Dedifferentiated amniotic fluid mesenchymal stem cell (primary cell): ENCODE data around the gene GPR37.
A peak's percentile ranks its signal among the peaks of the same experiment; 100 is the strongest.

Experiments
- DNase-seq: peaks from one replicate; pipeline ENCODE4 v3.0.0-alpha.2; 2016; ENCODE audit errors: extremely low spot score

GPR37 gene

GRCh38 chr7:124765401-124766352, at the start of gene GPR37:
GPR37 (minus strand) TSS chr7:124765792; CDS start chr7:124764976, 816 bp downstream.
- DNase-seq: no peak

DNA sequence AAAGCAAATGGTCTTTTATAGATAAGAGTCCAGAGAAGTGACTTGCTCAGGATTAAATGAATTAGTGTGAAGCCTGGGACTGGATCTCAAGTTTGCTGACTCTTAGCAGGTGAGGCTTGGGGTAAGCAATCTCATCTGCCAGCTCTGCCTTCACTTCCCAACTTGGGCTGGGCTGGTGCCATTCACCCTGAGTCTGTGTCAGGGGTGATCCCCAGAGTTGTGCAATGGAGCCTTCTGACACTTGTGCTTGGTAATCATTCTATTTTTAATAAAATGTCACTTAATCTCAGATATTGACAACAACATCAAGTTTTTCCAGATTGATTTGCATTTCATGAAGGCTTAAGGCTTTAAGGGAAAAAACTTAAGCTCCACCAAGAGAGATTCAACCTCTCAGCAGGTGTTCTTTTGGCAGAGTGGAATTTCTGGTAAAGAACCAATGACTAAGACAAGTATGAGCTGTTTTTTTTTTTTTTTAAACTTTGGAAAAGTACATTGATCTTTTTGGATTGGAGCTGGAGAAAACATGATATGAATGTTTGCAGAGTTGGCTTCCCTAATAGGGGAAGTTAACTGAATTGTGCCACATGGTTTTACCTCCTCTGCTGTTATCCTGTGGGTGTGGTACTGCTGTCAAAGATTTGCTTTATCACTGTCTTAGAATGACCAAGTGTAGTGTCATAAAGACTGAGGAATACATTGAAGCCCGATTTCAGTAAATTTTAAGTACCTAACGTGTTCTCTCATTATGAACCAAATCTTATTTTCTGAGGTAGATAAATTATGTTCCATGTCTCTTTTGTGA, 48.6 kb upstream of the GPR37 start:
- DNase-seq: no peak

DNA sequence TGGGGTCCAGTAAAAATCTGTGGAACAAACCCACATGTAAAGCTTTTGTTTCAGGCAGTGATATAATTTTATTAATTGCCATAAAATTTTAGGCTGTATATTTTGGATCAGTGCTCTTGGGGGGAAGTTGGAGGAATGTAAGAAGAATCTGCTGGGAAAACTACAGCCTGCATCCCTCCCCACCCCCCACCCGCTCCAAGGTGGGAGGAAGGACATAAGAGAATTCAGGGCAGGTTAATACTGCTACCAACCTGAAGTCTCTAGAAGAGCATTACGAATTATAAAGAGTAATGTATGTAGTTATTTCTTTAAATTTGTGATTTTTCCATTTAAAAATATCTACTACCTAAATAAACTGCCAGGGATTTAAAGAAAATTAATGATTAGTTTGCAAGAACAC, 47.2 kb upstream of the GPR37 start:
- DNase-seq: no peak

GRCh38 chr7:124811341-124811740, 45.7 kb upstream of the GPR37 start:
- DNase-seq: no peak

DNA sequence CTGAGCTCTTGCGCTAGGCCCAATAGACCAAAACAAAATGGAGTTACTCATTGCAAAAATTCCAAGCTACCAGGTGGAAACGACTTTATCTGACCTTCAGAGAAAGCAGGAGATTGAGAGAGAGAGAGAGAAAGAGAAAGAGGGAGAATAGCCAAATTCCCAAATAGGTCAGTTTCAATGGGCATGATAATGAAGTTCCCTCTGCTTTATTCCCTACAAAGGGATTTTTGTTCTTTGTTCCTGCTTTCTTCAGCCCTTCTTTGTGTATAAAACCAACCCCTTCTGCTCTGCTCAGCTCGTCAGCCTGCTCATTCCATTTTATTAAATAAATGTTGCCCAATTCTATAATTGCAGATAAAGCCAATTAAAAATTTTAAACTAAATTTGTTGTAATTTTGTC, 45.0 kb upstream of the GPR37 start:
- no peak for DNase-seq

DNA sequence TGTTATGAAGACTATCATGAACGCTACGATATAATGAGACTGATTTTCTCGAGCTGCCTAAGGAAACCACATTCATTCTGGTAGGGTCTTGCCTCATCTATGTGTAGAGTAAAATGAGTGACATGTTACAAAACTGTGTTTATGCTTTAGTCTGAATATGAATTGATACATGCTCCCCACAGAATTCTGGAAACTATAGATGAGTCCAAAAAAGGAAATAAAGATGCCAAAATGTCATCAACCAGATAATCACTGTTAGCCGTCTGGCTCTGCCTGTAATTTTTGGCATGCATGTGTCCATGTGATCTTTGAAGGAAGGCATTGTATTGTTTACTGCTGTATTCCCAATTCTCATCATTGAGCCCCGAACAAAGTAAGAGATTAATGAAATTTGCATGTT, 42.6 kb upstream of the GPR37 start:
- DNase-seq: no peak

DNA sequence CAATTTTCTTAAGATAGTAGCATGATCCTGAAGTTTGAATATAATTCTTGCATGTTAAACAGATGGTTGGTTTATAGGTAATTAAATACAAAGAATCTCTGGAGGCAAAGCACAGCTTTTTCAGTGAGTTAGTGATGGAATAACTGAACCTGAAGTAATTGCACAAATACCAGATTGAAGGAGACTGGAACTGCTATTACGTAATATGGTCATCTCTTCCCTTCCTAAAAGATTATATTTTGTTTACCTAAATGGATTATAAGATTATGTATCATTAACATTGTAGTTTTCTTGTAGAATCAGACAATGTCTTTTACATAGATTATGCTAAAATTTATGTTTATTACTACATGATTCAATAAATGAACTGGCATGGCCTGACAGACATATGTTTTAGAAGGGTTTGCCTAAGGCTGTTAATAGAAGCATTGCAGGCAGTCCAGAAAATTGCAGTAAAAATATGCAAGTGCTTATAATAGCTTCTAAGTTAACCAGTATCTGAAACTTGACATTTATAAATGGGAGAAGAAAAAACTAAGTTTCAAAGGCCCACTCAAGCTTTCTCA, 35.8 kb upstream of the GPR37 start:
- no peak for DNase-seq

GRCh38 chr7:124800386-124800785, 34.8 kb upstream of the GPR37 start:
- DNase-seq: no peak

DNA sequence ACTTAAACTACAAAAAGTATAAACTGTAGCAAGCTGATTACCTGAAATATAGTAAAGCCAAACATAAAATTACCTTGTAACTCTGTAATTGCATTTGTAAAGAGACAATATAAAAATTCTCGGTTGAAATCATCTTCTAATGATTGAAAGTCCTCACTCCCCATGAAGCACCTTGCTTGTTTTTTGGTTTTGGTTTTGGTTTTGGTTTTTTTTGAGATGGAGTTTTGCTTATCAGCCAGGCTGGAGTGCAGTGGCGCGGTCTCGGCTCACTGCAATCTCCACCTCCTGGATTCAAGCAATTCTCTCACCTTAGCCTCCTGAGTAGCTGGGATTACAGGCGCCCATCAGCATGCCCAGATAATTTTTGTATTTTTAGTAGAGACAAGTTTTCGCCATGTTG, 33.9 kb upstream of the GPR37 start:
- no peak for DNase-seq

DNA sequence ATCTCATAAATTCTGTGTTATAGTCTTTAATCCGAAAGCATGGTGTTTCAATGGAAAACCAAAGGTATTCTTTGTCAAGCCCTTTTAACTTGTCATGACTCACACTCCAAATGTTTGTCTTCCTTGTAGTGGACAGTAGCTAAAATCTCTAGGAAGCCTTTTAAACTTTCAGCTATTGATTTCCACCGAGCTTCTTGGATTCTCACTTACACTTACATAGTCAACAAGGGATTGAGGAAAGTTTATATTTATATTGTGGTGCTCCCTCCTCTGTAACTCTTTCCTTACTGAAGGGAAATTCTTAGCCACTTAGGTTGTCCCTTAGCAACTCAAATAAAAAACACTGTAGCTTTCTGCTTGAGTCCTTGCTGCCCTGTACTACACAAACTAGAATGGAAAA, 31.2 kb upstream of the GPR37 start:
- no peak for DNase-seq

GRCh38 chr7:124792696-124793095, 27.1 kb upstream of the GPR37 start:
- no peak for DNase-seq

DNA sequence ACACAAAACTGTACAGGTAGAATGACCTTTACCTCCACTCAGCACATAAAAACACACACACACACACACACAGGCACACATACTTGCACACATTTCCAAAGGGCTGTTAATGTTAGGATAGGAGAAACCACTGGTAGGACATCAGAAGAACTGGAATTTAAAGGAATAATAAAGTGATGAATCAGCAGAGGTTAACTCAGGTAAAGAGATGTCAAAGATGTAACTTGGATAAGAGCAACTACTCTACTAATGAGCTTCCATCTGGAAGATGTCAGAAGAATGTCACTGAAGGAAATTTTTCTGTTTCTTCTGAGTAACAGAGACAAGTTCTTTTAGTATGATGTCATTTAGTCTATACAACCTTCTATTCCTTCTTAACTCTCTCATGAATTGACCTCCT, 26.4 kb upstream of the GPR37 start:
- DNase-seq: no peak

DNA sequence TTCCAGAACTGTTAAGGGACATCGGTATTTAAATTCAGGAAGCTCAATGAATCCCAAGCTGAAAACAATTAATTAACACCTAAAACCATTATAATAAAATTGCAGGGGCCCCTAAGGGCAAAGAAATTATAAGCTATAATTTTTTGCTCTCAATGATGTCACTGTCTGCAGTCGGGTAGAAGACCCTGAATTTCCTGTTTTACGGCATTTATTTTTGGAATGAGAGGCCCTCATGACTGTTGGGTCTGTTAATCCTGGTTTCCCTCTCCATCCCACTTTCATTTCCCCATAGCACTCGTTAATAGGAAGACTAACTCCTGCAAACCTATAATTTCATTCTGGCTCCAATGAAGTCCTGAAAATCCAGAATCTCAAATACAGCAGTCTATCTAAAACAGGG, 25.8 kb upstream of the GPR37 start:
- no peak for DNase-seq

DNA sequence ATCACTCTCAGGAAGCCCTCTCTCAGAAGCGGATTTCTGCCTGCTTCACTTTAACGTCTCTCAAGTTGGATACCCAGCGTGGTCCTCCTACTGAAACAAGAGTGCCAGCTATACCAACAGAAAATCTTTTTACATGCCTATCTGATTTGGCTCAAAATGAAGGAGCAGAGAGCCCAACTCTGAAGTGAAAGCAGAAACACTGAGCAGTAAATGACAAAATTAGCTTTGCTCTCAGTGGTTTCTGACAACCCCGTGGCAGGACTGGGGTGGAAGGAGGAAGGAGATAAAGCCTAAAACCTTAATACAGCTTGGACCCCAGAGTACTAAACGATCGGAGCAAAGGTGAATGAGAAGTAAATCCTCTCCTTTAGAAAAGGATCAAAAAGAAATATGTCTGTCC, 25.1 kb upstream of the GPR37 start:
- no peak for DNase-seq

DNA sequence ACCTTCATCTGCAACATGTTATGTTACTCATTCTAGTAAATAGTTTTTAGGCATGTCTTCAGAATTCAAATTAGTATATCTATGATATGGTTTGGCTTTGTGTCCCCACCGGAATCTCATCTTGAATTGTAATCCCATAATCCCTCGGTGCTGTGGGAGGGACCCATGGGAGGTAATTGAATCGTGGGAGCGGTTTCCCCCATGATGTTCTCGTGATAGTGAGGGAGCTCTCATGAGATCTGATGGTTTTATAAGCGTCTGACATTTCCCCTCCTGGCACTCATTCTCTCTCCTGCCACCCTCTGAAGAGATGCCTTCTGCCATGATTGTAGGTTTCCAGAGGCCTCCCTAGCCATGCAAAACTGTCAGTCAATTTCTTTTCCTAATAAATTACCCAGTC, 20.4 kb upstream of the GPR37 start:
- no peak for DNase-seq

GRCh38 chr7:124784879-124785818, 19.6 kb upstream of the GPR37 start:
- DNase-seq: peak; percentile 65

- no peak for DNase-seq
Observed at GRCh38 chr7:124783271-124783670, 17.7 kb upstream of the GPR37 start.

DNA sequence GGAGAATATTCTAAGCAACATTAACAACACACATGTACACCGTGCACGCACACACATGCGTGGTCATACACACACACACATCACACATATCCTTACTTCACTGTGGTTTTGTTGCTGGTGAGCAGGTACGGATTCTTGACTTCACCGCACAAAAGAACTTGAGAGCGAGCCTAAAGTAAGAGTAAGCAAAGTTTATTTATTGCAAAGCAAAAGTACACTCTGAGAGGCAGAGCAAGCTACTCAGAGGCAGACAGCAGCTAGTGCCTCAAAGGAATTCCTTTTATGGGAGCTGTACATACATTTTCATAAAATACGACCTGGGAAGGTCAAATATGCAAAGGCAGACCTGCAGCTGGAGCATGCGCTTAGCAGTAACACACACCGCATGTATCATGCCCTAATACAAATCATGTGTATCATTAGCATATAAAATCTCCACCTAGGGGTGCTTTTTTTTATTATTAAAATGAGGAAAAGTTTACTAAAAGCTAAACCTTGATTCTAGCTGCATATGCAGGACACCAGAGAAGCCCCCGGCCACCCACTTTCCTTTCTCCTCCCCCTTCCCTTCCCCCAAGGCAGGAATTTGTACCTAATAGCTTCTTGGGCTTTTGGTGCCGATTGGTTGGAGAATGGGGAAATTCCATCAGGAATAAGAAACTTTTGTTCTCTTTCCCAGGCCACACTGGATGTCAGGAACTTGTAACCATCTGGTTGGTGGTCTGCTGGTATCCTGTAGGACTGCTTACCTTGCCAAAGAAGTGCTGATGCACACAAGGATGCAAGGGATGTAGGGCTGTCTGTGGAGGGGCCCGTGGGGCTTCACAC, 16.5 kb upstream of the GPR37 start:
- DNase-seq: no peak

DNA sequence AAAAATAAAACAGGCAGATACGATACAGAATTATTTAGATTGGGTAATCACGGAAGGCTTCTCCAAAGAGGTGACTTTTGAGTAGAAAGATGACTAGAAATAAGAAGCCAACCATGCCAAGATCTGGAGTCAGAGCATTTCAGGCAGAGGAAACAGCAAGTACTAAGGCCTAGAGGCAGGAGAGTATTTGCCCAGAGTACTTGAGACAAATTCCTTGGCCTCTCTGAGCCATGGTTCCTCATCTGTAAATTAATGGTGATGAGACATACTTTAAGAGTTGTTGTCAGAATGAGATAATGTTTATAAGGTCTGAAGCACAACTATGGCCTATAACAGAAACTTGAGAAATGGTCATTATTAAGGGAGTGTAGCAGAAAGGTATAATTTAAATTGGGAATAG, 15.8 kb upstream of the GPR37 start:
- DNase-seq: no peak

DNA sequence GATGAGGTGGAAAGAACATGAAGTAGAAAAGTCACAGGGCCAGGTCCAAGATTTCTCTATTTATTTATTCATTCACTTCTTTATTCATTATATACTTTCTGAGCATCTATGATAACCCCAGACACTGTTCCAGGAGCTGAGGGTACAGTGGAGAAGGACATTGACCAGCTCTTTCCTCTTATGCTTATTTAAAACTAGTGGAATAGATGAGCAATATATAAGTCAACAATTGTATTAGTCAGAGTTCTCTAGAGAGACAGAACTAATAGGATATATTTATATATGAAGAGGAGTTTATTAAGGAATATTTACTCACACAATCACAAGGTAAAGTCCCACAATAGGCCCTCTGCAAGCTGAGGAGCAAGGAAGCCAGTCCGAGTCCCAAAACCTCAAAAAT, 15.0 kb upstream of the GPR37 start:
- DNase-seq: no peak

DNA sequence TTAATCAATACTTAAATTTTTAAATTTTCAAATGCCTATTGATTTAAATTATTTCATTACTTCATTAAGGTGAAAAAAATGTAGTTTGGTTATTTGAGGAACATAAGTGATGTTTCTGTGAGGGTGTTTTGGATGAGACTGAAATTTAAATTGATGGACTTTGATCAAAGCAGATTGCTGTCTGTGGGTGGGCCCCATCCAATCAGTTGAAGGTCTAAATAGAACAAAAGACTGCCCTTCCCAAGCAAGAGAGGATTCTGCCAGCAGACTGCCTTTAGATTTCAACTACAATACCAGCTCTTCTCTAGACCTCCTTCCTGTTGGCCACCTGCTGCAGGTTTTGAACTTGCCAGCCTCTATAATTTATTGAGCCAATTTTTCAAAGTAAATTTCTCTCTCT, 14.5 kb upstream of the GPR37 start:
- DNase-seq: no peak
